HG03342 (cell line): ENCODE results near the gene MARCHF6.
A peak's percentile ranks its signal among the peaks of the same experiment; 100 is the strongest.
"Not testable (repeated sequence)": the region's sequence is repeated elsewhere in the genome, so short reads cannot be mapped to it uniquely, and the experiment has no call there.

Experiments used
- ATAC-seq: cut with Tn5 transposase; IDR thresholded peaks from one replicate; pipeline ENCODE4 v1.9.1; 2021; ENCODE audit warnings: mild to moderate bottlenecking, moderate library complexity; ENCODE audit not compliant: unreplicated experiment

Gene MARCHF6

DNA sequence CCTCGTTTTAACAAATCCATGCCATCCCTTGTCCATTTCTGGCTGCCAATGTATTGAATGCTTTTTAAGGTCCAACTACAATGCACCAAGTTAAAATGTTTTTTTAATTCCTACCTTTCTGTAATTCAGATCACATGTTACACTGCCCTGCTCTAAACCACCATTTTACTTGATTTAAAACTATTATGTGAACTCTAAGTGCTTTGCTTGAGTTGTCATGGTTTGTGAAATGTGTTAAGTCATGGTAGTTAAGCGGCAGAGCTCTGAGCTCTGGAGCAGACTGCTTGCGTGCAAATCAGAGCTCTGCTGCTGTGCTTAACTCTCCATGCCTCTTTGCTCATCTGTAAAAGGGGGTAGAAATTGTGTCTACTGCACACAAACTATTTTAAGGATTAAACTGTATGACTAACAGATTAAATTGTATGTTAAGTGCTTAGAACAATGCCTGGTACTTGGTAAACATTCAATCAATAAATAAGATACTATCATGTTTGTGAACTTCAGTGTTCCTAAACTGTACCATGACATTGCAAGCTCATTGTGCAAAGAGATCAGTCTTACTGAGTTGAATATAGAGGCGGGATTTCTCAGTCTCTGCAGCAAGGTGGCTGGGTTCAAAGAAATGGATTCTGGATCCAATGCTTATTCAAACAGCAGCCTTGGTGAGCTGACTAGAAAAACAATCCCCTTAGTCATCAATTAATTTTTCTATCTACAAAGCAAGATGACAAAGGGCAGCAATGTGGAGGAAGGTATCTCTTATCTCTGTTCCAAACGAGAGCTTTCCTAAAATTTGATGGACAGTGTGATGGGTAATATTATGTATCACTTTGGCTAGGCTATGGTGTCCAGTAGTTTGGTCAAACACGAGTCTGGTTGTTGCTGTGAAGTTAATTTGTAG is 29.7 kb upstream of the MARCHF6 start:
- ATAC-seq = no peak

- no peak for ATAC-seq
Observed at GRCh38 chr5:10324518-10325370, 28.8 kb upstream of the MARCHF6 start.

DNA sequence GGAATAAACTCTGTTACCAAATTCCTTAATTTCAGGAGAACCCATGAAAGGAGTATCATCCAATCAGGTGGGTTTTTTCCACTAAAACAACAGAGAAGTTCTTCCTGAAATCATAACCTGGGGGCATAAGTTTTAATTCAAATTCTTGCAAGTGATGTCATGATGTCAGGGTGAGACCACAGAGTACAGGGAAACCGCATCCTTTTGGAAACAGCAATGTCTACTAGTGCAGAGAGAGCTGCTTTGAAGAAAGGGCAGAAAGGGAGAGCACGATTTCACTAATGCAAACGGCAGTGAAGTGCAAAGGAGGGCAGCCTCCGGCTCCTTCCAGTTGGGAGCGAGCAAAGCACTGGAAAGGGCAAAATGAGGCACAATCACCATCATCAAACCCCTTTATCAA is 25.2 kb upstream of the MARCHF6 start:
- ATAC-seq = no peak

DNA sequence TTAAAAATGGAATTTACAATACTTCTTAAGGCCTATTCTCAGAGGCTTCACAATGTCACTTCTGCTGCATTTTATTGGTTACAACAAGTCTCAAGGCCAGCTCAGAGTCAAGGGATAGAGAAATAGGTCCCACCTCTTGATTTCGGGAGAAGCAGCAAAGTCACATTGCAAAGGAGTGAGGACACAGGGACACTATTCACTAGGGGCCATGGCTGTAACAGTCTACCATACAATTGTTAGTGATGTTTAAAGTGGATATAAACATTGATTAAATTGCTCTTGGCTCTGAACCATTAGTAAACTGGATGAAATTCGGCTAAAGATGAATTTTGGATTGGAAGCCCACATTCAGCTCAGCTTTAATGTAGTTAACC is 24.1 kb upstream of the MARCHF6 start:
- ATAC-seq = no peak

DNA sequence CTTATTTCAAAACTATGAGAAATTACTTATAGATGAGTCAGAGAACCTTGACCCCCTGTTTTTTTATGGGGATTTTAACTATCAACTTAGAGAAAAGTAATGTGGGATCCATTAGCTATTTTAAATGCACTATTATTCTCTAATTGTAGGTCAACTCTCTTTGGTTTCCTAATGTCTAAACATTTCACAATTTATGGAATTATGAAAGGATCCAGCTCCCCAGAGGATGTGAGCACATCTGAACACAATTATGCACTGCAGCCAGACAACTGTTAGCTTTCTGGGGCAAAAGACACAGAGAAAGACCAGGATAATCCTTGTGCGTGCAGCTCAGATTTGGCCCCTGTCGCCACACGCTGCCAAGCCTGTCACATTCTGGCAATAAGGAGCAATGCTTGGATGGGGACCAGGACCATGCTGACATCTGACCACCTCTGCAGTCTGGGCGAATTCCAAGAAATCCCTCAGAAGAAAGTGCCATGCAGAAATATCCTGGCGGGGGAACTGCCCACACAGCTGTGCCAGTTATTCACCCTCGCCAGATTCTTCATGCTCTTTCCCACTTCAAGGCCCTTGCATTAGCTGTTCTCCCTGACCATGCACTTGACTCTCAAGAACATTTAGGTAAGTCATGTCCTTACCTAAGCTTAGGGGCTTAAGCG is 23.5 kb upstream of the MARCHF6 start:
- ATAC-seq = no peak

GRCh38 chr5:10330511-10331230 is 22.8 kb upstream of the MARCHF6 start:
- ATAC-seq = no peak

- ATAC-seq = no peak
Observed at GRCh38 chr5:10331341-10331796, 22.1 kb upstream of the MARCHF6 start.

GRCh38 chr5:10332301-10332700 is 21.2 kb upstream of the MARCHF6 start:
- no peak for ATAC-seq

- peak; percentile 42 for ATAC-seq
Observed at GRCh38 chr5:10333154-10334006, 20.1 kb upstream of the MARCHF6 start.

- no peak for ATAC-seq
Observed at GRCh38 chr5:10334831-10335230, 18.7 kb upstream of the MARCHF6 start.

- no peak for ATAC-seq
Observed at GRCh38 chr5:10335711-10336470, 17.6 kb upstream of the MARCHF6 start.

DNA sequence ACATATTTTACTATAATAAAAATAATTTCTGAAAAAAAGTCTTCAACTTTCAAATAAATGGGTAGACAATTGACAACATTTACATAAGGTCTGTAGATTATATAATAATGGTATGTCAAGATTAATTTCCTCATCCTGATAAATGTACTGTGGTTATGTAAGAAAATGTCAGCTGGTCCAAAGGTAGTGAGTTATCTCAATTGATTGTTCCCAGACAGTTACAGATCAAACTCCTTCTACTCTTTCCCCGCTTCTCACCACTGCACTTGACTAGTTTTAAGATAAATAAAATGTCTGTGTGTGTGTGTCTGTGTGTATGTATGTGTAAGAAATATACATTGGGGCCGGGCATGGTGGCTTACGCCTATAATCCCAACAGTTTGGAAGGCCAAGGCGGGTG is 16.4 kb upstream of the MARCHF6 start:
- ATAC-seq = no peak

GRCh38 chr5:10337986-10338385 is 15.5 kb upstream of the MARCHF6 start:
- no peak for ATAC-seq

DNA sequence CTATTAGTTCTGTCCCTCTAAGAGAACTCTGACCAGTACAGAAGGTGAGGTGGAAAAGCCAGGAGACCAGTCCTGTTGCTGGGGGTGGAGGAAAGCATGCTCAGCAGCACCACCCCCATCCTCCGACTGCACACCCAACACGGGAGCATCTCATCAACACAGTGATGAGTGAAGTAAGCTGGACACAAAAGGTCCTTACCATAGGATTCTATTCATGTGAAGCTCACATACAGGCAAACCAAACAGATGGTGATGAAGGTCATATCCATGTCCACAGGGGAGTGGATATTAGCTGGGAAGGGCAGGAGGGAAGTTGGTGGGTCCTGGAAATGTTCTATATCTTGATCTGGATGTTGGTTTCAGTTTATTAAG is 14.8 kb upstream of the MARCHF6 start:
- ATAC-seq = no peak

DNA sequence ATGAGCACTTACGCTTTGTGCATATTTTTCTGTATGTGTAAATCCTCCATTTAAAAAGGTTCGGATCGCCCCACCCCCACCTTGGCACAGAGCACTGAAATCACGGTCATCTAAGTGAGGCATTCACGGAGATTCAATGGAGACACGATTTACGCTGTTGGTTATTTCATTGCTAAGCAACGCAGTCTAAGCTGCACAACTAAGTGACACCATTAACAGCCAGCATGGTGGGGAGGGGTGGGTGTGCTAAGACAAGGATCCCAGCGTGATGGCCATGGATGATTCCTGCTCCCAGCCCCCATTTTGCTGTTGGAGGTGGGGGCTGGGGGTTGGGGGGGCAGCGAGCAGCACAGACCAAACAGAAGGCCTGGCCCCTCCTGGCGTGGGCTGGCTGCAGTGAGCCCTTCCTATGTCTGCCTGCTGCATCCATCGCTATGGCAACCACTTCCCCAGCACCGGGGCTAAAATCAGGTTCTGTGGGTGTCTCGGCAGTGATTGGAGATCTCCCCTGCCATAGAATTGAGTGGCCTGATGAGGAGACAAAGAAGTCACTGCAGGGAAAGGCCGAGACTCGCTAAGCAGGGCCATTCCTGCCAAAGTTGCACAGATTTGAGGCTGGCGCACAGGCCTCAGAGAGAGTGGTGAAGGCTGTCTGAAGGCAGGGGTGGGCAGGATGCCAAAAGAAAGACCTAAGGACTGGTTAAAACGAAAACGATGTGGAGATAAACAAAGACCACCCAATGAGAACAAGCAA is 14.3 kb upstream of the MARCHF6 start:
- no peak for ATAC-seq

DNA sequence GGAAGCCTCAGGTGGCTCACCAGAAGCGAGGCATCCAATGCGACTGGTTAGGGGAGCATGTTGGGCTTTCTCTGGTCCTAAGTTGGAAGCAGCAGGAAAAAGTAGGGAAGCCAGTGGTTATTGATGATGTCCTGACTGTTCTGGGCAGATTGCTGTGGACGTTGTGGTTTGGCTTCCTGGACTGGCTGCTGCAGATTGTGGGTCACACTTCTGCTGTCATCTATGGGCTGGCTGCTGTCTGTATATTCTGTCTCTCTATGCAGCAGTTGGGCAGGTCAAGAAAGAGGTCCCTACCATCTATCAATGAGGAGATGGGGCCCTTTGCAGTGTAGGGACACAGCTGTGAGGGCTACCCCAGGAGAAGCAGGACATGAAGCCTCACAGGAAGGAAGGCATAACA is 13.5 kb upstream of the MARCHF6 start:
- no peak for ATAC-seq

DNA sequence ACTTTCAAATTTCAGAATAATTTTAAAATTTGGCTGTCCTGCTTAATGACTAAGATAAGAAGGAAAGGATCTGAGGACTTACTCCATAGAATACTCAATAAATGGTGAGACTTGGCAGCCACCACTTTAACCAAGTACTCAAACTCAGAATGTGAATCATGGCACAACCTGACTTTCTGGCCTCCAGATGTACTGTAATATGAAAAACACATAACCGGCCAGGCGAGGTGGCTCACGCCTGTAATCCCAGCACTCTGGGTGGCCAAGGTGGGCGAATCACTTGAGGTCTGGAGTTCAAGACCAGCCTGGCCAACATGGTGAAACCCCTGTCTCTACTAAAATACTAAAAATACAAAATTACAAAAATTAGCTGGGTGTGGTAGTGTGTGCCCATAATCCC is 10.0 kb upstream of the MARCHF6 start:
- ATAC-seq = no peak

DNA sequence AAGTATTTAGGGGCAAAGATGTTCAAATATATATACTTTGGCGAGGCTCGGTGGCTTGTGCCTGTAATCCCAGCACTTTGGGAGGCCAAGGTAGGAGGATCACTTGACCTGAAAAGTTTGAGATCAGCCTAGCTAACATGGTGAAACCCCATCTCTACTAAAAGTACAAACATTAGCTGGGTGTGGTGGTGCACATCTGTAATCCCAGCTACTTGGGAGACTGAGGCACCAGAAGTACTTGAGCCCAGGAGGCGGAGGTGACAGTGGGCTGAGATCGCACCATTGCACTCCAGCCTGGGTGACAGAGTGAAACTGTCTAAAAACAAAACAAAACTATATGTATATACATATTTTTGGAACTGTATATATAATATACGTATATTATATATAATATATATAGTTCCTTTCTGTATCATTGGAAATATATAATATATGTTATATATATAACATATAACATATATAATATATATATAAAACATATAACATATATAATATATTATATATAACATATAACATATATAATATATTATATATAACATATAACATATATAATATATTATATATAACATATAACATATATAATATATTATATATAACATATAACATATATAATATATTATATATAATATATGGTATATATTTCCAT is 8.9 kb upstream of the MARCHF6 start:
- not testable (repeated sequence) for ATAC-seq
